HG03442 (cell line): Measurements from ENCODE around the gene C17orf67.
A peak's percentile ranks its signal among the peaks of the same experiment; 100 is the strongest.

ENCODE experiments used
- ATAC-seq: cut with Tn5 transposase; IDR thresholded peaks from one replicate; pipeline ENCODE4 v1.9.1; 2021; ENCODE audit warnings: mild to moderate bottlenecking, moderate library complexity; ENCODE audit not compliant: unreplicated experiment

Gene C17orf67

GRCh38 chr17:56834380-56835263 lies 902 bp upstream of the C17orf67 start:
- peak; percentile 30 for ATAC-seq

- peak; percentile 48 for ATAC-seq
Measured at GRCh38 chr17:56833057-56833808, 487 bp downstream of the C17orf67 start.

GRCh38 chr17:56832446-56832845 lies 1.3 kb downstream of the C17orf67 start:
- no peak for ATAC-seq

- no peak for ATAC-seq
Measured at GRCh38 chr17:56831369-56832095, 2.2 kb downstream of the C17orf67 start.

GRCh38 chr17:56830726-56831368 lies 2.9 kb downstream of the C17orf67 start:
- no peak for ATAC-seq

GRCh38 chr17:56826611-56827414 lies 6.9 kb downstream of the C17orf67 start:
- ATAC-seq: no peak

GRCh38 chr17:56824503-56824902 lies 9.2 kb downstream of the C17orf67 start:
- no peak for ATAC-seq

GRCh38 chr17:56823848-56824247 lies 9.9 kb downstream of the C17orf67 start:
- ATAC-seq: no peak

- no peak for ATAC-seq
Measured at GRCh38 chr17:56822725-56823124, 11.0 kb downstream of the C17orf67 start.

GRCh38 chr17:56821847-56822534 lies 11.7 kb downstream of the C17orf67 start:
- ATAC-seq: no peak

- ATAC-seq: no peak
Measured at GRCh38 chr17:56820207-56820606, 13.5 kb downstream of the C17orf67 start.

GRCh38 chr17:56819431-56820145 lies 14.1 kb downstream of the C17orf67 start:
- peak; percentile 70 for ATAC-seq

- ATAC-seq: no peak
Measured at GRCh38 chr17:56819030-56819429, 14.7 kb downstream of the C17orf67 start.

- ATAC-seq: no peak
Measured at GRCh38 chr17:56817066-56817465, 16.7 kb downstream of the C17orf67 start.

GRCh38 chr17:56815711-56816110 lies 18.0 kb downstream of the C17orf67 start:
- no peak for ATAC-seq

- no peak for ATAC-seq
Measured at GRCh38 chr17:56812901-56813388, 20.8 kb downstream of the C17orf67 start.

GRCh38 chr17:56810891-56811775 lies 22.6 kb downstream of the C17orf67 start:
- no peak for ATAC-seq

GRCh38 chr17:56810343-56810742 lies 23.4 kb downstream of the C17orf67 start:
- no peak for ATAC-seq
